Measurements from ENCODE around the gene ZNF354B. TPM values are rescaled to one million over a fixed set of nuclear protein-coding genes. Genes with fewer than 3 reads are reported as not detected.

ZNF354B gene
- total and polyA plus RNA-seq, 2 of the 8 experiments (the other 6 are each of a cell fraction or from before 2014, with no cell fraction given): 5.0 to 10.8 TPM

DNA sequence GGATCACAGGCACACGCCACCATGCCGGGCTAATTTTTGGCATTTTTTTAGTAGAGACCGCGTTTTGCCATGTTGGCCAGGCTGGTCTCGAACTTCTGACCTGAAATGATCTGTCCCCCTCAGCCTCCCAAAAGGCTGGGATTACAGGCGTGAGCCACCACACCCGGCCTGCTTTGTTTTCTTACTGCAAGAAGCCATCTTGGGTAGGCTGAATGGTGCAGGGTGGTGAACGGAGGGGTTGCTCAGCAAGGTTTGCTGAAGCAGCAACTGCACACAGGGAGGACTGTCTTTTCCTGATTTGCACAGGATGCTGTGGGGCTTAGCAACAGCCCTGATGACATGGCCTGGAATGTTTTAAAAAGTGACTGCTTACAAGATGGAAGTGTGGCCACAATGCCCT is 10.7 kb downstream of the ZNF354B start:
- DNase-seq (ENCODE audit: low read depth in 1 of 2, low spot score in 2 of 2): no peak
- no peak overlapping the region for H3K14ac ChIP-seq (ENCODE audit: insufficient read length)
- no peak overlapping the region for H2AK5ac ChIP-seq (ENCODE audit: low read depth, low read length)
- H3K79me2 ChIP-seq (ENCODE audit: control insufficient read depth in 1 of 2, insufficient read depth in 2 of 2, low read length in 2 of 2): no peaks in the 10 kb centered on the region
- no peak overlapping the region for H3K4me2 ChIP-seq (ENCODE audit: insufficient read depth in 1 of 2, low read depth in 2 of 2, low read length in 2 of 2)
- FAIRE-seq: no peak
- H3K27me3 ChIP-seq (replicated peaks in 1 of 4; ENCODE audit: control insufficient read depth in 3 of 4, extremely low read depth in 1 of 4, insufficient read depth in 3 of 4, low read length in 3 of 4): no peaks in the 10 kb centered on the region
- H4K20me1 ChIP-seq (replicated peaks in 1 of 2; ENCODE audit: control insufficient read depth in 1 of 2, insufficient read depth in 2 of 2, low read length in 2 of 2): no peaks in the 10 kb centered on the region
- H2BK120ac ChIP-seq (replicated peaks; ENCODE audit: low read depth, low read length): no peak overlapping the region
- no peak overlapping the region for H3K18ac ChIP-seq (ENCODE audit: extremely low read depth, low read length)
- no peaks in the 10 kb centered on the region for H3K4me1 ChIP-seq (replicated peaks in 1 of 4; ENCODE audit: control insufficient read depth in 3 of 4, insufficient read depth in 4 of 4, low read length in 3 of 4)
- H4K91ac ChIP-seq (replicated peaks; ENCODE audit: insufficient read length, low read length): no peak overlapping the region
- no peak overlapping the region for H3K9ac ChIP-seq (replicated peaks in 1 of 4; ENCODE audit: extremely low read depth in 1 of 4, low read depth in 3 of 4, low read length in 3 of 4)
- no peak overlapping the region for H3K23ac ChIP-seq (ENCODE audit: insufficient read length)
- WGBS, 2 experiments (ENCODE audit: extremely low coverage in 1 of 2, insufficient coverage in 1 of 2, insufficient read length in 1 of 2, insufficient replicate concordance in 2 of 2, low coverage in 1 of 2, low lambda C conversion rate in 2 of 2, missing lambda C conversion rate in 1 of 2): 100% methylated on average over 7 of the region's 8 CpGs; no CpG with 5 or more reads in 1 of the 2 experiments
- H2BK20ac ChIP-seq (ENCODE audit: low read length): no peak overlapping the region
- H3K36me3 ChIP-seq (ENCODE audit: control insufficient read depth in 2 of 4, insufficient read depth in 4 of 4, low read length in 3 of 4): peaks cover 0 to 29% (median 14%) of the 10 kb centered on the region in 4 experiments; a peak in 5 of 8 replicates
- H3K4me3 ChIP-seq (ENCODE audit: extremely low read depth in 1 of 4, insufficient read depth in 2 of 4, low read depth in 3 of 4, low read length in 4 of 4): no peak overlapping the region
- no peaks in the 10 kb centered on the region for H3K23me2 ChIP-seq (ENCODE audit: low read depth, low read length)
- no peaks in the 10 kb centered on the region for H3K79me1 ChIP-seq (ENCODE audit: low read depth, low read length)
- POLR2A ChIA-PET (ENCODE audit: partially characterized antibody): interaction anchor here (1.2 kb wide), 1 partner anchor 11 kb away, joined by 3 read pairs; the partner anchor contains the start of gene ZNF354B
- CTCF ChIA-PET (ENCODE audit: partially characterized antibody): interaction anchor here (0.6 kb wide), 1 partner anchor 34 kb away, joined by 3 read pairs; no protein-coding TSS in a partner anchor
- no peak overlapping the region for H2BK15ac ChIP-seq (ENCODE audit: low read length)
- no peak overlapping the region for H2AFZ ChIP-seq (ENCODE audit: low read length)
- H4K8ac ChIP-seq (ENCODE audit: extremely low read depth, insufficient read depth, low read length): no peak overlapping the region
- H4K5ac ChIP-seq (ENCODE audit: insufficient read length, low read depth, low read length): no peak overlapping the region
- no peak overlapping the region for H3K56ac ChIP-seq (replicated peaks; ENCODE audit: insufficient read length, low read depth, low read length)
- no peak overlapping the region for H3K27ac ChIP-seq (ENCODE audit: low read depth, low read length)
- no peak overlapping the region for H2BK12ac ChIP-seq (ENCODE audit: low read depth, low read length)
- H3K9me3 ChIP-seq (ENCODE audit: insufficient read depth in 2 of 2, low read depth in 1 of 2, low read length in 1 of 2): peaks cover 6 to 11% of the 10 kb centered on the region in 2 experiments; a peak in 2 of 4 replicates
- no peak overlapping the region for H3K4ac ChIP-seq (replicated peaks; ENCODE audit: insufficient read length, low read depth, low read length)
- H2BK5ac ChIP-seq (ENCODE audit: low read depth, low read length): no peak overlapping the region
- TF ChIP-seq RXRA (IDR thresholded peaks at IDR 0.05; ENCODE audit: insufficient read depth, low read depth, low read length): no peak
- TF ChIP-seq NRF1 (IDR thresholded peaks at IDR 0.05; ENCODE audit: low read depth, low read length): no peak
- TF ChIP-seq EGR1 (IDR thresholded peaks at IDR 0.05; ENCODE audit: borderline replicate concordance, low read depth, low read length): no peak
- TF ChIP-seq SUZ12 (IDR thresholded peaks at IDR 0.05; ENCODE audit: low read length): no peak
- TF ChIP-seq JUN (IDR thresholded peaks at IDR 0.05; ENCODE audit: low read depth, low read length): no peak
- TF ChIP-seq NANOG (IDR thresholded peaks at IDR 0.05; ENCODE audit: insufficient read depth, low read depth, low read length, poor library complexity, severe bottlenecking): no peak
- no peak for TF ChIP-seq KDM1A (IDR thresholded peaks at IDR 0.05; ENCODE audit: borderline replicate concordance, low read length)
- no peak for TF ChIP-seq RAD21 (IDR thresholded peaks at IDR 0.05 in 1 of 2, conservative IDR thresholded peaks at IDR 0.05 in 1 of 2; ENCODE audit: low read depth in 2 of 2, low read length in 2 of 2)
- no peak for TF ChIP-seq HDAC2 (IDR thresholded peaks at IDR 0.05; ENCODE audit: borderline replicate concordance in 1 of 2, low read depth in 2 of 2, low read length in 2 of 2)
- no peak for TF ChIP-seq POLR2A (IDR thresholded peaks at IDR 0.05; ENCODE audit: control extremely low read depth in 1 of 2, low read depth in 2 of 2, low read length in 2 of 2)
- no peak for TF ChIP-seq SP4 (IDR thresholded peaks at IDR 0.05; ENCODE audit: low read length)
- no peak for TF ChIP-seq SIN3A (conservative IDR thresholded peaks at IDR 0.05 in 1 of 2, IDR thresholded peaks at IDR 0.05 in 1 of 2; ENCODE audit: low read depth in 1 of 2, low read length in 2 of 2)
- no peak for TF ChIP-seq EP300 (IDR thresholded peaks at IDR 0.05; ENCODE audit: borderline replicate concordance in 1 of 2, low read depth in 2 of 2, low read length in 2 of 2)

All from H1 (cell line).